PC-9 (cell line): ENCODE measurements around the gene CTIF. TPM values are rescaled to one million over a fixed set of nuclear protein-coding genes. Genes with fewer than 3 reads are reported as not detected.

Experiments used
- BruUV-seq: library from RNA; stranded (reverse); fragments of 400-500 nt; replicated peaks from 2 replicates; lab custom pipeline; 2021; lab: Mats Ljungman, UMichigan
- CTCF ChIA-PET: fragments of 300-600 bp; sonication (Branson Sonifier 250); formaldehyde crosslinking; loops from one replicate; lab custom pipeline; 2022; ENCODE audit warnings: antibody characterized with exemption; lab: Charles Lee
- POLR2A ChIA-PET: fragments of 300-600 bp; sonication (Branson Sonifier 250); formaldehyde crosslinking; loops from one replicate; lab custom pipeline; 2022; ENCODE audit warnings: antibody characterized with exemption; ENCODE audit not compliant: unreplicated experiment; lab: Charles Lee
- DNase-seq, 2 experiments: peaks; one replicate each; pipeline versions ENCODE4 v3.0.0 to v3.0.0-alpha.2; 2015 to 2022; ENCODE audit warnings: mixed read lengths in 1 of 2
- H2AFZ ChIP-seq: fragments of 200-600 bp; sonication (generic); 2 replicates; pipeline ENCODE4 v1.8.1; 2017; ENCODE audit warnings: antibody characterized with exemption
- H3F3A ChIP-seq: fragments of 200-600 bp; sonication (generic); 2 replicates; pipeline ENCODE4 v1.8.1; 2017; ENCODE audit warnings: antibody characterized with exemption, mild to moderate bottlenecking, low read depth; ENCODE audit not compliant: insufficient read depth
- H3K27ac ChIP-seq: fragments of 200-600 bp; sonication (generic); 2 replicates; pipeline ENCODE4 v1.6.1; 2016; ENCODE audit warnings: mixed run types
- H3K27me3 ChIP-seq: fragments of 200-600 bp; sonication (generic); 2 replicates; pipeline ENCODE4 v1.6.1; 2016; ENCODE audit warnings: low read depth, mixed run types; ENCODE audit not compliant: insufficient read depth
- H3K36me3 ChIP-seq: fragments of 200-600 bp; sonication (generic); 2 replicates; pipeline ENCODE4 v1.6.1; 2016; ENCODE audit warnings: low read depth, mixed run types
- H3K4me1 ChIP-seq: fragments of 200-600 bp; sonication (generic); replicated peaks from 2 replicates; pipeline ENCODE4 v1.6.1; 2016; ENCODE audit warnings: mixed run types; ENCODE audit not compliant: insufficient read depth
- H3K4me2 ChIP-seq: fragments of 200-600 bp; sonication (generic); 2 replicates; pipeline ENCODE4 v1.6.1; 2017; ENCODE audit warnings: mixed run types
- H3K4me3 ChIP-seq: fragments of 200-600 bp; sonication (generic); 2 replicates; pipeline ENCODE4 v1.6.1; 2016; ENCODE audit warnings: mixed run types
- H3K79me2 ChIP-seq: fragments of 200-600 bp; sonication (generic); 2 replicates; pipeline ENCODE4 v1.6.1; 2017; ENCODE audit warnings: low read depth, mixed run types
- H3K9me2 ChIP-seq: fragments of 200-600 bp; sonication (generic); 2 replicates; pipeline ENCODE4 v1.8.1; 2017; ENCODE audit warnings: mild to moderate bottlenecking; ENCODE audit not compliant: insufficient read depth
- H3K9me3 ChIP-seq: fragments of 200-600 bp; sonication (generic); 2 replicates; pipeline ENCODE4 v1.8.1; 2016; ENCODE audit warnings: low read depth; ENCODE audit not compliant: insufficient read depth
- H4K20me1 ChIP-seq: fragments of 200-600 bp; sonication (generic); 2 replicates; pipeline ENCODE4 v1.8.1; 2017; ENCODE audit not compliant: insufficient read depth
- CTCF ChIP-seq: fragments of 200-600 bp; sonication (generic); conservative IDR thresholded peaks from 2 replicates; pipeline ENCODE4 v1.6.1; 2017; ENCODE audit warnings: mixed run types, antibody characterized with exemption, mild to moderate bottlenecking, moderate library complexity
- EZH2 ChIP-seq: fragments of 200-600 bp; sonication (generic); IDR thresholded peaks from 2 replicates; pipeline ENCODE4 v1.8.0; 2017; ENCODE audit warnings: antibody characterized with exemption, low read depth
- intact Hi-C: fragments of 100-400 bp; cut with micrococcal nuclease; formaldehyde crosslinking; loops from one replicate; pipeline ENCODE4 v1.10.0; 2022; ENCODE audit not compliant: unreplicated experiment
- total RNA-seq: library from RNA; stranded (reverse); gene quantifications from 2 replicates; pipeline ENCODE4 v1.2.3, GENCODE V29; 2021

Gene CTIF
- total RNA-seq, 1 experiment from 2014 or later = 26.2 TPM

GRCh38 chr18:48544116-48544515 lies 5.3 kb downstream of the CTIF start:
- intact Hi-C loops = no loop called here
- Histone ChIP-seq H3K36me3 (no peaks in the 10 kb centered on the region), H3K27ac (no peak overlapping the region), H4K20me1 (no peaks in the 10 kb centered on the region), H3K9me3 (no peaks in the 10 kb centered on the region), H3K27me3 (no peaks in the 10 kb centered on the region), H3K4me3 (no peak overlapping the region), H3K4me1 (peaks cover 42% of the 10 kb centered on the region), H3F3A (peaks cover 25% of the 10 kb centered on the region), H3K9me2 (no peaks in the 10 kb centered on the region), H3K79me2 (peaks cover 20% of the 10 kb centered on the region), H3K4me2 (no peak overlapping the region), H2AFZ (no peak overlapping the region)
- ChIA-PET CTCF (no interaction called here), POLR2A (no interaction called here)
- BruUV-seq = no TSS peak
- TF ChIP-seq CTCF (no peak), EZH2 (no peak)
- no peak for DNase-seq

GRCh38 chr18:48544661-48545415 lies 6.0 kb downstream of the CTIF start:
- intact Hi-C loops = no loop called here
- H3K9me3 ChIP-seq = no peaks in the 10 kb centered on the region
- H3K27ac ChIP-seq = no peak overlapping the region
- no peaks in the 10 kb centered on the region for H3K9me2 ChIP-seq
- no peak overlapping the region for H3K4me2 ChIP-seq
- CTCF ChIA-PET = interaction anchor here (0.6 kb wide), 1 partner anchor 81 kb away, joined by 3 read pairs; no protein-coding TSS in a partner anchor
- peaks cover 25% of the 10 kb centered on the region for H3F3A ChIP-seq
- BruUV-seq = no TSS peak
- peaks cover 18% of the 10 kb centered on the region for H3K79me2 ChIP-seq
- H4K20me1 ChIP-seq = no peaks in the 10 kb centered on the region
- no peak for DNase-seq
- no peaks in the 10 kb centered on the region for H3K27me3 ChIP-seq
- H3K36me3 ChIP-seq = no peaks in the 10 kb centered on the region
- no peak for TF ChIP-seq EZH2
- no peak for TF ChIP-seq CTCF
- peaks cover 42% of the 10 kb centered on the region for H3K4me1 ChIP-seq
- no peak overlapping the region for H3K4me3 ChIP-seq
- POLR2A ChIA-PET = no interaction called here
- H2AFZ ChIP-seq = no peak overlapping the region

- TF ChIP-seq EZH2 = no peak
- no peak for TF ChIP-seq CTCF
- BruUV-seq = no TSS peak
- intact Hi-C loops = no loop called here
- Histone ChIP-seq H3K9me3 (no peaks in the 10 kb centered on the region), H3K79me2 (peaks cover 16% of the 10 kb centered on the region), H2AFZ (no peak overlapping the region), H3K27ac (no peak overlapping the region), H3K4me1 (peaks cover 42% of the 10 kb centered on the region), H3K36me3 (no peaks in the 10 kb centered on the region), H3F3A (peaks cover 24% of the 10 kb centered on the region), H3K27me3 (no peaks in the 10 kb centered on the region), H3K4me3 (no peak overlapping the region), H3K9me2 (no peaks in the 10 kb centered on the region), H3K4me2 (no peak overlapping the region), H4K20me1 (no peaks in the 10 kb centered on the region)
- ChIA-PET POLR2A (no interaction called here), CTCF (no interaction called here)
- no peak for DNase-seq
Observed at GRCh38 chr18:48545757-48546321, 7.0 kb downstream of the CTIF start.
